Naive thymus-derived CD4-positive, alpha-beta T cell (primary cell): ENCODE results near the gene GUK1. TPM values are rescaled to one million over a fixed set of nuclear protein-coding genes. Genes with fewer than 3 reads are reported as not detected.
A peak's percentile ranks its signal among the peaks of the same experiment; 100 is the strongest.

Source experiments
- ATAC-seq: fragments of 150-1000 bp; cut with Tn5 transposase; 2 replicates; pipeline ENCODE4 v1.10.0; 2021; ENCODE audit warnings: mild to moderate bottlenecking, moderate library complexity
- CTCF ChIA-PET: fragments of 350-600 bp; sonication (Branson Sonifier 250); formaldehyde crosslinking; loops from one replicate; lab custom pipeline; 2021; ENCODE audit warnings: antibody characterized with exemption; lab: Charles Lee
- POLR2A ChIA-PET: fragments of 350-600 bp; sonication (Branson Sonifier 250); formaldehyde crosslinking; loops from one replicate; lab custom pipeline; 2021; ENCODE audit warnings: antibody characterized with exemption, inconsistent platforms; lab: Charles Lee
- DNase-seq, 9 donors: peaks; one replicate each; pipeline versions ENCODE4 v3.0.0 to v3.0.0-alpha.2; 2020 to 2022; ENCODE audit warnings: mixed read lengths in 1 of 9
- H3K27ac ChIP-seq: one replicate; pipeline ENCODE4 v1.7.0; 2013; ENCODE audit warnings: mild to moderate bottlenecking, low read depth, low read length, moderate library complexity
- H3K27me3 ChIP-seq, 2 donors: one replicate each; pipeline ENCODE4 v1.7.0; 2013; ENCODE audit warnings: low read length in 2 of 2, mild to moderate bottlenecking in 2 of 2, moderate library complexity in 2 of 2; ENCODE audit not compliant: control insufficient read depth in 2 of 2, insufficient read depth in 2 of 2
- H3K36me3 ChIP-seq, 3 experiments: 1 replicate in 2 of 3; 2 replicates in 1 of 3; pipeline ENCODE4 v1.7.0; 2013; ENCODE audit warnings: low read length in 3 of 3, mild to moderate bottlenecking in 3 of 3, moderate library complexity in 1 of 3; ENCODE audit not compliant: insufficient read depth in 3 of 3, control insufficient read depth in 2 of 3
- H3K4me1 ChIP-seq, 2 donors: one replicate each; pipeline ENCODE4 v1.7.0; 2013; ENCODE audit warnings: low read length in 2 of 2, mild to moderate bottlenecking in 2 of 2, moderate library complexity in 1 of 2; ENCODE audit not compliant: control insufficient read depth in 2 of 2, insufficient read depth in 2 of 2
- H3K4me3 ChIP-seq: 2 replicates; pipeline ENCODE4 v1.7.0; 2013; ENCODE audit warnings: mild to moderate bottlenecking, low read length
- H3K9me3 ChIP-seq, 3 experiments: 1 replicate in 2 of 3; 2 replicates in 1 of 3; pipeline ENCODE4 v1.7.0; 2013; ENCODE audit warnings: low read length in 3 of 3; ENCODE audit not compliant: control insufficient read depth in 2 of 3
- H3K27ac Mint-ChIP-seq, 9 donors: one replicate each; pipeline ENCODE4 v1.8.0; 2020 to 2022; ENCODE audit warnings: mixed read lengths in 9 of 9, mild to moderate bottlenecking in 8 of 9, moderate library complexity in 5 of 9, inconsistent platforms in 2 of 9
- H3K27me3 Mint-ChIP-seq, 5 donors: one replicate each; pipeline ENCODE4 v1.8.0; 2021 to 2022; ENCODE audit warnings: mixed read lengths in 5 of 5, mild to moderate bottlenecking in 1 of 5
- H3K36me3 Mint-ChIP-seq, 5 donors: one replicate each; pipeline ENCODE4 v1.8.0; 2020 to 2022; ENCODE audit warnings: mixed read lengths in 5 of 5, mild to moderate bottlenecking in 3 of 5, inconsistent platforms in 1 of 5
- H3K4me1 Mint-ChIP-seq, 7 donors: one replicate each; pipeline ENCODE4 v1.8.0; 2020 to 2022; ENCODE audit warnings: mixed read lengths in 7 of 7, mild to moderate bottlenecking in 3 of 7, inconsistent platforms in 1 of 7
- H3K4me3 Mint-ChIP-seq, 10 donors: one replicate each; pipeline ENCODE4 v1.8.0; 2020 to 2022; ENCODE audit warnings: mild to moderate bottlenecking in 10 of 10, mixed read lengths in 10 of 10, moderate library complexity in 6 of 10, inconsistent platforms in 2 of 10
- H3K9me3 Mint-ChIP-seq, 11 donors: one replicate each; pipeline ENCODE4 v1.8.0; 2020 to 2022; ENCODE audit warnings: mixed read lengths in 11 of 11, mild to moderate bottlenecking in 4 of 11, inconsistent platforms in 1 of 11, moderate library complexity in 1 of 11
- intact Hi-C, 2 donors: fragments of 100-400 bp; cut with micrococcal nuclease; formaldehyde crosslinking; loops; one replicate each; pipeline ENCODE4 v1.15.1; 2023
- polyA plus RNA-seq, 2 donors: library from polyadenylated mRNA; unstranded; fragments of 300-500 nt; fragmentation: Illumina TruSeq; gene quantifications; one replicate each; pipeline ENCODE4 v1.2.3, GENCODE V29; 2021
- total RNA-seq, 6 experiments: library from RNA in 5 of 6; stranded (reverse) in 5 of 6; gene quantifications; 1 replicate in 5 of 6; 2 replicates in 1 of 6; pipeline ENCODE4 v1.2.3 and lab custom pipeline; 2021 to 2026

The GUK1 gene
- total and polyA plus RNA-seq, 7 experiments from 2014 or later, result 145 to 315 (median 279) TPM

DNA sequence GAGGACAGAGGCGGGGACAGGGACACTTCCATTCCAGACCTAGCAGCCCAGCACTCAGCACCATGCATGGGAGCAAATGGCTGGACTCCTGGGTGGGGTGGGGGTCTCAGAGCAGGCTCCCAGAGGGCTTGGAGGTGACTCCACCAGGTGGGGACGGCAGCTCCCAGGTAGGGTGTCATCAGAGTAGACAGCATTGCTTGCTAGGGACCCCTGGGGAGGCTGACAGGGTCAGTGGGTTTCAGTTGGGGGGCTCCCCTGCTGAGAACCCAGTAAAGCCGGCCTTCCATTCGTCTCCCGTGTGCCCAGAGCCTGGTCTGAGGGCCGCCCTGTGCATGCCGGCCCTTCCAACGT is 4.9 kb downstream of the GUK1 start:
- ChIA-PET CTCF (interaction anchor here (1.1 to 2.6 kb wide), 3 partner anchors 18 to 22 kb away, joined by 3 to 8 read pairs (median 3); partner anchors contain the start of gene IBA57), POLR2A (interaction anchor here (0.7 to 1.4 kb wide), 2 partner anchors 21 to 63 kb away, joined by 3 to 5 read pairs; partner anchors contain the start of gene IBA57)
- Mint-ChIP-seq H3K27me3 (no peaks in the 10 kb centered on the region), H3K36me3 (peaks cover 0 to 9% (median 0%) of the 10 kb centered on the region in 5 donors), H3K4me3 (no peak overlapping the region), H3K4me1 (peaks cover 23 to 42% (median 31%) of the 10 kb centered on the region in 7 donors), H3K27ac (no peak overlapping the region), H3K9me3 (peaks cover 0 to 1% (median 0%) of the 10 kb centered on the region in 11 donors)
- DNase-seq (no peak), ATAC-seq (no peak)
- H3K36me3 ChIP-seq, result peaks cover 0 to 63% (median 8%) of the 10 kb centered on the region in 3 experiments
- no peaks in the 10 kb centered on the region for H3K27me3 ChIP-seq
- H3K27ac ChIP-seq, result peak overlapping the region; percentile 8
- H3K4me3 ChIP-seq, result no peak overlapping the region
- intact Hi-C loops, result loop anchor here in 1 of 2 donors (5.0 to 10.0 kb wide), 2 partner anchors 1200 to 1738 kb away; partner anchors contain the start of genes CCSAP and PARP1
- H3K9me3 ChIP-seq, result no peaks in the 10 kb centered on the region
- peaks cover 30 to 45% of the 10 kb centered on the region in 2 donors for H3K4me1 ChIP-seq

DNA sequence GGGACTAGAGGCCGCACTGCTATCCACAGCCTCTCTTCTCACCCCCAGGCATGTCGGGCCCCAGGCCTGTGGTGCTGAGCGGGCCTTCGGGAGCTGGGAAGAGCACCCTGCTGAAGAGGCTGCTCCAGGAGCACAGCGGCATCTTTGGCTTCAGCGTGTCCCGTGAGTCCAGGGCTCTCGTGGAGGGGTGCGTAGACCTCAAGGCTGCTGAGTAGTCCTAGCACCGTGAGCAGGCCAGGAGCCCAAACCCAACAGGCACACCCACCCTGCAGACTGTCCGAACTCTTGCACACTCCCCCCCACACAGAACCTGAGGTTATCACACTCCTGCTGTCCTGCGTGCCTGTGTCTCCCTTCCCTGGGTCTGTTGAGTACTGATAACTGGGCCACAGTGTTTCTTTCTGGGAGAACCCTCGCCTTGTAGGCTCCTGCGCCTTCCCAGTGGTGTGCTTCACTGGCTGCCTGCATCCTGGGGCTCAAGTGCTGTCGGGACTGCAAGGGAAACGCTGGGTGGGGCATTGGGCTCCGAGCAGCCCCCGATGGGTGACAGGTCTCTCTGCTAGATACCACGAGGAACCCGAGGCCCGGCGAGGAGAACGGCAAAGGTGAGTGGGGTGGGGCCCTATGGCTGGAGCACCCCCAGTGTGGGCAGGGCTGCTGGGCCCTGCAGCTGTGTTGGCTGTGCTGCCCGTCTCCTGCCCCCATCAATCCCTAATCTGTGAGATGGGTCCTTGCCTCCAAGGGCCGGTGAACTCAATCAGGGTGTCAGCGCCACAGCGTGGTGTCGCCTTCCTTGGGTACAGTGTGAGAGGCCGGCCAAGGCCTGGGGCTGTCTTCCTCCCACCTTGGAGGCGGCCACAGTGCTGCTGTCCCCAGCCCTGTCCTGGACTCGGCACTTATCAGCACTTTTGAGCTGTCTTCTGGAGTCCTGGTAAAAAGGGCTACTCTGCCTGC is 5.7 kb downstream of the GUK1 start:
- H3K9me3 Mint-ChIP-seq, result no peaks in the 10 kb centered on the region
- H3K4me3 ChIP-seq, result no peak overlapping the region
- no peak overlapping the region for H3K27ac Mint-ChIP-seq
- ATAC-seq, result no peak
- H3K9me3 ChIP-seq, result no peaks in the 10 kb centered on the region
- no peaks in the 10 kb centered on the region for H3K27me3 Mint-ChIP-seq
- peak overlapping the region; percentile 8 for H3K27ac ChIP-seq
- peaks cover 0 to 60% (median 8%) of the 10 kb centered on the region in 3 experiments for H3K36me3 ChIP-seq
- ChIA-PET POLR2A (interaction anchor here (1.4 kb wide), 1 partner anchor 20 kb away, joined by 5 read pairs; the partner anchor contains the start of gene IBA57), CTCF (interaction anchor here (0.5 to 2.6 kb wide), 3 partner anchors 21 to 649 kb away, joined by 3 to 8 read pairs (median 4); no protein-coding TSS in a partner anchor)
- H3K36me3 Mint-ChIP-seq, result peaks cover 0 to 8% (median 0%) of the 10 kb centered on the region in 5 donors
- DNase-seq, result peak in 1 of 9 donors; percentile 8
- no peaks in the 10 kb centered on the region for H3K27me3 ChIP-seq
- no peak overlapping the region for H3K4me3 Mint-ChIP-seq
- peaks cover 30 to 43% of the 10 kb centered on the region in 2 donors for H3K4me1 ChIP-seq
- intact Hi-C loops, result loop anchor here in 1 of 2 donors (10.0 kb wide), 1 partner anchor 1199 kb away; the partner anchor contains the start of gene CCSAP
- H3K4me1 Mint-ChIP-seq, result peaks cover 23 to 41% (median 28%) of the 10 kb centered on the region in 7 donors

DNA sequence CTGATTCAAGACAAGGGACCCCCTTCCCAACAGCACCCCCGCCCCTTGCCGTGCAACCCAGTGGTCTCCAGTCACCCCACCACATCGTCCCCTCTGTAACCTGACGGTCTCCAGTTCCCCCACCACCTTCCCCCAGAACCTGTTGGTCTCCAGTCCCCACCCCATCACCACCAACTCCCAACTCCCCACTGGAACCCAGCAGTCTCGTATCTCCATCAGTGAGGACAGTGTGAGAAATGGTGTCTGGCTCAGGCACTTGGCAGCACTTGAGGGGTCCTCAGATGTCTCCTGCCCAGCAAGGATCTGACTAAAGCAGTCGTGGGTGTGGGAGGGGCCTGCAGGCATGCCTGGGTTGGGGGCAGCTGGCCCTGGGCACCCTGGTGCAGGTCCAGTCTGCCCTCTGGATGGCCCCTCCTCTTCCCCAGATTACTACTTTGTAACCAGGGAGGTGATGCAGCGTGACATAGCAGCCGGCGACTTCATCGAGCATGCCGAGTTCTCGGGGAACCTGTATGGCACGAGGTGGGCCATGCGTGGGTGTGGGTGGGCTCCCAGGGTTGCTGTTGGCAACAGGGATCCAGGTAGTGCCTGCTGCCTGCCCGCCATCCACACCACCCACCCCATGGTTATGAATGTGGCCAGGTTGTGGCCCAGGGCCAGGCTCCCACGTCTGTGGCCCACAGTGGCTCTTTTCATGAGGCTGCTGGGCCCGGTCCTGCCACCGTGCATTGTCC is 6.5 kb downstream of the GUK1 start:
- H3K27ac ChIP-seq, result no peak overlapping the region
- DNase-seq, result no peak
- ATAC-seq, result no peak
- Mint-ChIP-seq H3K36me3 (peaks cover 0 to 4% (median 0%) of the 10 kb centered on the region in 5 donors), H3K9me3 (no peaks in the 10 kb centered on the region), H3K4me3 (no peak overlapping the region), H3K27ac (no peak overlapping the region), H3K4me1 (peaks cover 20 to 32% (median 25%) of the 10 kb centered on the region in 7 donors), H3K27me3 (no peaks in the 10 kb centered on the region)
- H3K36me3 ChIP-seq, result peaks cover 0 to 58% (median 8%) of the 10 kb centered on the region in 3 experiments
- H3K4me3 ChIP-seq, result no peak overlapping the region
- intact Hi-C loops, result loop anchor here in 1 of 2 donors (10.0 kb wide), 1 partner anchor 1198 kb away; the partner anchor contains the start of gene CCSAP
- ChIA-PET CTCF (no interaction called here), POLR2A (no interaction called here)
- peaks cover 27 to 35% of the 10 kb centered on the region in 2 donors for H3K4me1 ChIP-seq
- no peaks in the 10 kb centered on the region for H3K27me3 ChIP-seq
- H3K9me3 ChIP-seq, result no peaks in the 10 kb centered on the region

DNA sequence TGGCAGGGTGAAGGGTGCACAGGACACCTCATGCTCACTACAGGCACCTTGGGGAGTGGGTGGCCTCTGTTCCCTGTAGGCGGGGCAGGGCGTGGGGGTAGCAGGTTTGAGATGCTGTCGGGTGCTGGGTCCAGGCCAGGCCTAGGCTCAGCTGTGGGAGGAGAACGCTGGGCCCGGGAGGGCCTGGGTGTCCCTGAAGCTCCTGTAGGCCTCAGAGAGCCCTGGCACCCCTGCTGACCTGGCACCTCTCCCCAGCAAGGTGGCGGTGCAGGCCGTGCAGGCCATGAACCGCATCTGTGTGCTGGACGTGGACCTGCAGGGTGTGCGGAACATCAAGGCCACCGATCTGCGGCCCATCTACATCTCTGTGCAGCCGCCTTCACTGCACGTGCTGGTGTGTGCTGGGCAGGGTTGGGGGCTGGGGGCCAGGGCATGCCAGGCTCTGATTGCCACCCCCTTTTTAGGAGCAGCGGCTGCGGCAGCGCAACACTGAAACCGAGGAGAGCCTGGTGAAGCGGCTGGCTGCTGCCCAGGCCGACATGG is 7.1 kb downstream of the GUK1 start:
- H3K4me3 Mint-ChIP-seq, result no peak overlapping the region
- DNase-seq (no peak), ATAC-seq (no peak)
- no peaks in the 10 kb centered on the region for H3K27me3 ChIP-seq
- H3K36me3 Mint-ChIP-seq, result peaks cover 0 to 4% (median 0%) of the 10 kb centered on the region in 5 donors
- intact Hi-C loops, result loop anchor here in 1 of 2 donors (10.0 kb wide), 1 partner anchor 1198 kb away; the partner anchor contains the start of gene CCSAP
- H3K4me3 ChIP-seq, result no peak overlapping the region
- H3K27me3 Mint-ChIP-seq, result no peaks in the 10 kb centered on the region
- no peaks in the 10 kb centered on the region for H3K9me3 ChIP-seq
- H3K27ac Mint-ChIP-seq, result no peak overlapping the region
- H3K27ac ChIP-seq, result no peak overlapping the region
- POLR2A ChIA-PET, result no interaction called here
- peaks cover 16 to 26% (median 22%) of the 10 kb centered on the region in 7 donors for H3K4me1 Mint-ChIP-seq
- peaks cover 20 to 29% of the 10 kb centered on the region in 2 donors for H3K4me1 ChIP-seq
- peaks cover 0 to 54% (median 8%) of the 10 kb centered on the region in 3 experiments for H3K36me3 ChIP-seq
- CTCF ChIA-PET, result no interaction called here
- no peaks in the 10 kb centered on the region for H3K9me3 Mint-ChIP-seq

DNA sequence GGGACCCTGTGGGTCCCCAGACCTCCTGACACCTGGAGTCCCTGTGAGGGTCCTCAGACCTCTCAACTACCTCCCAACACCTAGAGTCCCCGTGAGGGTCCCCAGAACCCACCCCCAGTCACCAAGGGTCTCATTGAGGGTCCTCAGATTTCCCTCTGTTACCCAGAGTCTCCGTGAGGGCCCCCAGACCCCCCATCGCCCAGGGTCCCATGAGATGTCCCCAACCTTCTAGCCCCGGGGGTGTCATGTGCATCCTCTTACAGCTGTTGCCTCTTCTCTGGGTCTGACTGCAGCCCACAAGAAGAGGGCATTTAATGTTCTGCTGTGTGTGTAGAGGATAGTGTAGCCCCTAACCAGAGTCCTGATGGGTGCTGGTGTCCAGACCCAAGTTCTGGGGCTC is 7.7 kb downstream of the GUK1 start:
- ChIA-PET POLR2A (interaction anchor here (2.2 kb wide), 1 partner anchor 16 kb away, joined by 9 read pairs; no protein-coding TSS in a partner anchor), CTCF (no interaction called here)
- ATAC-seq (no peak), DNase-seq (no peak)
- Mint-ChIP-seq H3K4me1 (peaks cover 13 to 23% (median 18%) of the 10 kb centered on the region in 7 donors), H3K36me3 (peaks cover 0 to 4% (median 0%) of the 10 kb centered on the region in 5 donors), H3K9me3 (peaks cover 0 to 1% (median 0%) of the 10 kb centered on the region in 11 donors), H3K27me3 (no peaks in the 10 kb centered on the region), H3K27ac (peak overlapping the region in 1 of 9 donors; percentile 65), H3K4me3 (no peak overlapping the region)
- H3K36me3 ChIP-seq, result peaks cover 0 to 54% (median 8%) of the 10 kb centered on the region in 3 experiments
- intact Hi-C loops, result loop anchor here in 1 of 2 donors (10.0 kb wide), 1 partner anchor 1197 kb away; the partner anchor contains the start of gene CCSAP
- H3K4me1 ChIP-seq, result peaks cover 15 to 23% of the 10 kb centered on the region in 2 donors
- H3K4me3 ChIP-seq, result no peak overlapping the region
- H3K9me3 ChIP-seq, result no peaks in the 10 kb centered on the region
- no peak overlapping the region for H3K27ac ChIP-seq
- no peaks in the 10 kb centered on the region for H3K27me3 ChIP-seq
